SK-N-MC (cell line): ENCODE measurements around the gene DEPP1.

Experiments
- DNase-seq: peaks from one replicate; pipeline ENCODE4 v3.0.0-alpha.2; 2011; ENCODE audit warnings: low read depth, low spot score
- H3K27ac ChIP-seq: fragments of 200-600 bp; sonication (generic); 2 replicates; pipeline ENCODE4 v1.5.1; 2016; ENCODE audit warnings: mixed run types
- H3K36me3 ChIP-seq: fragments of 200-600 bp; sonication (generic); 2 replicates; pipeline ENCODE4 v1.6.1; 2017; ENCODE audit warnings: antibody characterized with exemption, low read length, mixed read lengths; ENCODE audit not compliant: insufficient read depth
- H3K4me3 ChIP-seq: fragments of 200-600 bp; sonication (generic); 2 replicates; pipeline ENCODE4 v1.5.1; 2016
- H3K9ac ChIP-seq: fragments of 200-600 bp; sonication (generic); 2 replicates; pipeline ENCODE4 v1.8.0; 2017; ENCODE audit warnings: mixed run types, mixed read lengths; ENCODE audit not compliant: insufficient read length
- H3K9me3 ChIP-seq: fragments of 200-600 bp; sonication (generic); 2 replicates; pipeline ENCODE4 v1.6.1; 2017; ENCODE audit warnings: low read depth, mild to moderate bottlenecking, antibody characterized with exemption, low read length, moderate library complexity, mixed read lengths
- EZH2 ChIP-seq: fragments of 200-600 bp; sonication (generic); IDR thresholded peaks from one replicate; pipeline ENCODE4 v1.6.1; 2017; ENCODE audit warnings: antibody characterized with exemption
- FOXP2 ChIP-seq: optimal IDR thresholded peaks from 2 replicates; pipeline ENCODE3; 2011; ENCODE audit warnings: mild to moderate bottlenecking, moderate library complexity; ENCODE audit not compliant: insufficient read depth; ENCODE audit errors: extremely low read length, control extremely low read depth
- POLR2AphosphoS5 ChIP-seq: IDR thresholded peaks from 2 replicates; pipeline ENCODE4 v1.6.1; 2012; ENCODE audit warnings: mild to moderate bottlenecking, low read depth, low read length, borderline replicate concordance

Gene DEPP1

GRCh38 chr10:44947371-44948152 lies 31.0 kb downstream of the DEPP1 start:
- TF ChIP-seq POLR2AphosphoS5 (no peak), EZH2 (no peak), FOXP2 (no peak)
- H3K36me3 ChIP-seq = no peaks in the 10 kb centered on the region
- no peak overlapping the region for H3K9ac ChIP-seq
- no peak for DNase-seq
- no peak overlapping the region for H3K27ac ChIP-seq
- no peaks in the 10 kb centered on the region for H3K9me3 ChIP-seq
- H3K4me3 ChIP-seq = no peak overlapping the region

GRCh38 chr10:44946205-44946604 lies 32.4 kb downstream of the DEPP1 start:
- no peak for TF ChIP-seq FOXP2
- TF ChIP-seq EZH2 = no peak
- no peak for TF ChIP-seq POLR2AphosphoS5
- Histone ChIP-seq H3K4me3 (no peak overlapping the region), H3K9me3 (no peaks in the 10 kb centered on the region), H3K36me3 (no peaks in the 10 kb centered on the region), H3K9ac (no peak overlapping the region), H3K27ac (no peak overlapping the region)
- DNase-seq = no peak

GRCh38 chr10:44944354-44944753 lies 34.3 kb downstream of the DEPP1 start:
- TF ChIP-seq FOXP2 = no peak
- TF ChIP-seq POLR2AphosphoS5 = no peak
- no peak for TF ChIP-seq EZH2
- Histone ChIP-seq H3K27ac (no peak overlapping the region), H3K9ac (no peak overlapping the region), H3K4me3 (no peak overlapping the region), H3K9me3 (no peaks in the 10 kb centered on the region), H3K36me3 (no peaks in the 10 kb centered on the region)
- DNase-seq = no peak

GRCh38 chr10:44939691-44940401 lies 38.8 kb downstream of the DEPP1 start:
- Histone ChIP-seq H3K4me3 (no peak overlapping the region), H3K36me3 (no peaks in the 10 kb centered on the region), H3K27ac (no peak overlapping the region), H3K9me3 (no peaks in the 10 kb centered on the region), H3K9ac (no peak overlapping the region)
- no peak for TF ChIP-seq EZH2
- TF ChIP-seq POLR2AphosphoS5 = no peak
- no peak for TF ChIP-seq FOXP2
- no peak for DNase-seq

GRCh38 chr10:44938956-44939355 lies 39.7 kb downstream of the DEPP1 start:
- H3K9me3 ChIP-seq = no peaks in the 10 kb centered on the region
- DNase-seq = no peak
- no peak overlapping the region for H3K4me3 ChIP-seq
- H3K36me3 ChIP-seq = no peaks in the 10 kb centered on the region
- TF ChIP-seq FOXP2 (no peak), POLR2AphosphoS5 (no peak), EZH2 (no peak)
- H3K27ac ChIP-seq = no peak overlapping the region
- H3K9ac ChIP-seq = no peak overlapping the region

- no peaks in the 10 kb centered on the region for H3K9me3 ChIP-seq
- H3K27ac ChIP-seq = no peak overlapping the region
- H3K9ac ChIP-seq = no peak overlapping the region
- H3K4me3 ChIP-seq = no peak overlapping the region
- TF ChIP-seq EZH2 = no peak
- no peak for TF ChIP-seq FOXP2
- TF ChIP-seq POLR2AphosphoS5 = no peak
- DNase-seq = no peak
- no peaks in the 10 kb centered on the region for H3K36me3 ChIP-seq
These were observed 41.2 kb downstream of the DEPP1 start for GRCh38 chr10:44937196-44938005.

- TF ChIP-seq EZH2 (no peak), FOXP2 (no peak), POLR2AphosphoS5 (no peak)
- Histone ChIP-seq H3K27ac (no peak overlapping the region), H3K9me3 (no peaks in the 10 kb centered on the region), H3K9ac (no peak overlapping the region), H3K36me3 (no peaks in the 10 kb centered on the region), H3K4me3 (no peak overlapping the region)
- no peak for DNase-seq
These were observed 42.2 kb downstream of the DEPP1 start for GRCh38 chr10:44936314-44936975.

GRCh38 chr10:44935966-44936295 lies 42.7 kb downstream of the DEPP1 start:
- no peak for TF ChIP-seq FOXP2
- Histone ChIP-seq H3K27ac (no peak overlapping the region), H3K36me3 (no peaks in the 10 kb centered on the region), H3K9ac (no peak overlapping the region), H3K4me3 (no peak overlapping the region), H3K9me3 (no peaks in the 10 kb centered on the region)
- no peak for DNase-seq
